IPS-15b (cell line): ENCODE data around the gene LRRC8E.

ENCODE experiments used
- H3K27me3 ChIP-seq: one replicate; pipeline ENCODE4 v1.6.1; 2013; ENCODE audit warnings: low read length; ENCODE audit not compliant: control insufficient read depth, insufficient read depth
- H3K36me3 ChIP-seq: one replicate; pipeline ENCODE4 v1.6.1; 2013; ENCODE audit warnings: low read length; ENCODE audit not compliant: control insufficient read depth, insufficient read depth
- H3K4me1 ChIP-seq: one replicate; pipeline ENCODE4 v1.6.1; 2013; ENCODE audit warnings: mild to moderate bottlenecking, low read length; ENCODE audit not compliant: control insufficient read depth, insufficient read depth
- H3K4me3 ChIP-seq: one replicate; pipeline ENCODE4 v1.5.1; 2013; ENCODE audit warnings: low read depth, low read length
- H3K9ac ChIP-seq: one replicate; pipeline ENCODE4 v1.6.1; 2013; ENCODE audit warnings: low read depth, mild to moderate bottlenecking, low read length
- H3K9me3 ChIP-seq: one replicate; pipeline ENCODE4 v1.6.1; 2013; ENCODE audit warnings: mild to moderate bottlenecking, low read length; ENCODE audit not compliant: control insufficient read depth, insufficient read depth

The LRRC8E gene

DNA sequence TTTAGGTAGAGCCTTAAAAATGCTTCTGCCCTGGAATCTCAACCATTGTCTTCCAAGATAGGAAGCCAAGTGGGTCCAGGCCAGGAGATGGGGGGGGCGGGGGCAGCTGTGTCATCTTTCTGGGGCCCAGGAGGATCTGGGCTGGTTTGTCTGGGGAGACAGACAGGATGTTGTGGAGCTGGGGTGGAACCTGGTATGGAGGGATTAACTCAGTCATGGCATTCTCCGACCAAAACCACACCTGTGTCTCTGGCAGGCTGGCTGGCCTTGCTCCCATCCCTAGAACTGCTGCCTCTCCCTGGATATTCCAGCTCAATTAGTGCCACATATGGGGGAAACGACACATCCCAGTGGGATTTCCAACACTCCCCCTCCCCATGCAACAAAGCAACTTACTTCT is 12.6 kb downstream of the LRRC8E start:
- Histone ChIP-seq H3K36me3 (peaks cover 18% of the 10 kb centered on the region), H3K27me3 (no peaks in the 10 kb centered on the region), H3K4me3 (no peak overlapping the region), H3K4me1 (peaks cover 2% of the 10 kb centered on the region), H3K9me3 (no peaks in the 10 kb centered on the region), H3K9ac (no peak overlapping the region)

DNA sequence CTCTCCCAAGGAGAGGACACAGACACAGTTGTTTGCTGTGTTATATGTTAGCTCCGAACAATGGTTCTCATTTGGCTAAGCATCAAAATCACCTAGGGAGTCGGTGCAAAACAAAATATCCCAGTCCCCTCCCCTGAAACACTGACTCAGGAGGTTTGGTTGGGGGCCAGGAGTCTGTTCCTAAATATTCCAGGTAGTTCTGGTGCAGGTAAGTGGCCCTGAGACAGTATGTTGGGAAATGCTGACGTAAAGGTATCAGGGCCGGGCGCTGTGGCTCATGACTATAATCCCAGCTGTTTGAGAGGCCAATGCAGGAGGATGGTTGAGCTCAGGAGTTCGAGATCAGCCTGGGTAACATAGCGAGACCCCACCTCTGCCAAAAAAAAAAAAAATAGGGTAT is 13.0 kb downstream of the LRRC8E start:
- Histone ChIP-seq H3K4me3 (no peak overlapping the region), H3K9me3 (no peaks in the 10 kb centered on the region), H3K4me1 (peaks cover 2% of the 10 kb centered on the region), H3K36me3 (peaks cover 22% of the 10 kb centered on the region), H3K27me3 (no peaks in the 10 kb centered on the region), H3K9ac (no peak overlapping the region)

DNA sequence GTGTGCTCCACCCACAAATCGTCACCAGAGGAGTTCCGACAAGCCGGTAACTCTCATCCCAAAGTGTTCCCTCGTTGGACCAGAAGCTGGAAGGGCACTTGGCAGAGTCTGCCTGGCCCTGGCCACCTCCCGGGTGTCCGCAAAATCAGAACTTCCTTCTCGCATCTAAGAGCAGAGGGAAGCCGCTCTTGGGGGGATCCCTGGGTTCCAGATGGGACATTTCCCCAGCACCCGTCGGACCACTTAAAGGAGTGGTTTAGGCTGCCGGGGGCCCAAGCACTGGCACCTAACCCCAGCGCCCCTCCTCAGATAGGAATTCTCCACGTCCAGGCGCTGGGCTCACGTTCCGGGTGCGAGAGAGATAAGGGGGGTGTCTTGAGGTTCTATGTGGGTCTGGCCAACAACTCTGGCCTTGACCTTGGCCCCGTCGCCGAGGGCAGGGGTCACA is 14.5 kb downstream of the LRRC8E start:
- H3K4me3 ChIP-seq = peak overlapping the region; percentile 88
- peaks cover 22% of the 10 kb centered on the region for H3K36me3 ChIP-seq
- H3K9me3 ChIP-seq = no peaks in the 10 kb centered on the region
- H3K9ac ChIP-seq = peak overlapping the region; percentile 96
- peaks cover 2% of the 10 kb centered on the region for H3K4me1 ChIP-seq
- H3K27me3 ChIP-seq = no peaks in the 10 kb centered on the region

DNA sequence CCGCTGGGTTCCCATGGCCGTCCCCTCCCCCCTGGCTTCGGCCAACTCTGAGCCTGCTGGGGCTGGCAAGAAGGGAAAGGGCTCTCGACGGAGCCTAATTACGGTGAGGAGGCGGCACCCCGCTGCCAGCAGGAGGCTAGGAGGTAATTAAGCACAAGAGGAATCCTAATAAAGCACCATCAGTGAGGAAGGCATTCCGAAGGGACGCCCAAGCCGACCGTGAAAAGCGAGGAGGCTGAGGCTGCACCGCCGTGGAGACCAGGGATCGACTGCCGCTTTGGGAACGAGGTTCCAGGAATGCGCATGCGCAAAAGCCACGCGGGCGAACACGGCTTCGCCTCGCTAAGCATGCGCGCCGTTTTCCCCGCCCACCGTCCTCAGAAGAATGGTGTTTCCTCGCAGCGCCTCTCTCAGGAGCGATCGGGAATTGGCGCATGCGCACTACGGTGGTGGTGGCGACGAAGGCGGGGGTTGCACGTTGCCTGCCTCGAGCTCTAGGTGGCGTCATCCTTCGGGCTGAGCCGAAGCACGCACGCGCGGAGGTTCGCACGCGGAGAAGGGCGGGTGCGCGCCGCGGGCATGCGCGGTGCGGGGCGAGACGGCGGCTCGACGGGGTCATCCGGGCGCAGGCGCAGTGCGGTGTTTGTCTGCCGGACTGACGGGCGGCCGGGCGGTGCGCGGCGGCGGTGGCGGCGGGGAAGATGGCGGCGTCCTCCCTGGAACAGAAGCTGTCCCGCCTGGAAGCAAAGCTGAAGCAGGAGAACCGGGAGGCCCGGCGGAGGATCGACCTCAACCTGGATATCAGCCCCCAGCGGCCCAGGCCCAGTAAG is 15.1 kb downstream of the LRRC8E start, which contains the start of gene MAP2K7:
Gene MAP2K7, plus strand, starts transcription at position 634 of the 830 bp plus-strand sequence. Its CDS starts 68 bp downstream, at position 702.
- Histone ChIP-seq H3K9ac (peak within 1 kb of the TSS; percentile 96), H3K9me3 (no peaks in the 10 kb centered on the region), H3K4me1 (peaks cover 2% of the 10 kb centered on the region), H3K36me3 (peaks cover 22% of the 10 kb centered on the region), H3K4me3 (peak within 1 kb of the TSS; percentile 88), H3K27me3 (no peaks in the 10 kb centered on the region)

DNA sequence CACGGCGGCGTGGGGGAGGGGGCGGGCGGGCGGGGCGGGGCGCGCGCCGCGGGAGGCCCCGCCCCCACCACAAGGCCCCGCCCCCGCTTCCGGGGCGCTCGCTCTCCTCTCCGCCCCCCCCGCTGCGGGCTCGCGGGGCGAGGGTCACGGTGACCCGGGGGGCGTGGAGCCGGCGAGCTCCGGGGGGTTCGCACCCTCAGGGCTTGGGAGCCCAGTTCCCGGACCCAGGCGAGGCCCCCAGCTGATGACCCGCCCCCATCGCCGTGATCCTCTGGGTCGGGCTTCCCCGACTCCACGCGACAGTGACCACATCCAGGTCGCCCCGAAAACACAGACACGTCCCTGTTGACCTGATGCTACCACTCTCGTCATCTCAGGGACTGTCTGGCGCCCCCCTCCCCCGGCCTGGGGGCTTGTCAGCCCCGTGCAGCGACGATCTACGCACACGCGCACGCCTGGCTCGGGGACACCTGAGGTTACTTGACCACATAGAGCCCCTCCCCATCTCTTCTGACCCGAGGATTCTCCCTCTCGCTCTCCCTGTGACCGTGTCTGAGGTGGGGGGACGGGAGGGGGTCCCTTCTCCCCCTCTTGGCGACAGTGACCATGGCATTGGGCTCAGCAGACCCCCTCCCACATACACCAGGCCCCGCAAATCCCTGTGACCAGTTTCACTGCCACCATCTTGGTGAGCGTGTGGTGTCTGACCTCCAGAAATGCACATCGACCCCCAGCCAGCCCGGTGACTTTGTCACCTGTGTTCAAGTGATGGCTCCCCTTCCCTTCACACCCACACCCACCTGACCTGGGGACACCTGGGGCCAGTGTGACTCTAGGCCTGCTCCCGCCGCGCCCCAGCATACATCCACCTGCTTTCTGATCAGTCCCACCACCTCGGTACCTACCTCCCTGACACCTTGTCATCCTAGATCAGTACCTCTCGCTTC is 16.0 kb downstream of the LRRC8E start:
- peaks cover 22% of the 10 kb centered on the region for H3K36me3 ChIP-seq
- peak overlapping the region; percentile 70 for H3K9ac ChIP-seq
- H3K27me3 ChIP-seq = no peaks in the 10 kb centered on the region
- no peaks in the 10 kb centered on the region for H3K9me3 ChIP-seq
- H3K4me1 ChIP-seq = peaks cover 2% of the 10 kb centered on the region
- peak overlapping the region; percentile 88 for H3K4me3 ChIP-seq

DNA sequence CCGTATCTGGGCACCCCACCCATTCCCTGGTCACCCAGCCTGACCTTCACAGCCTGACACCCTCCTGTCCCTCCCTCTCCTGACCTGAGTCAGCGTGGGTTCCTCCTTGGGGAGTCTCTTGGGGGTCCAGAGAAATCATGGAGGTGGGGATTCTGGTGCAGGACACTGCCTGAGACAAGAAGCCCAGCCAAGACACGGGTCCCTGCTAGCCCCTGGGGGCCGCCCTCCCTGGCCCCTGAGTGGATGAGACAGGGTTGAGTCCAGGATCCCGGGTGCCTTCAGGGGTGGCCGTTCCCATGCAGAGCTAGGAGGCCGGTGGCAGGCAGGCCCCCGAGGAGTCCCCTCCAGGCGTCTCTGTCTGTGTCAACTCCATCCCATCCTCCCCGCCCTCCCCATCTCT is 17.0 kb downstream of the LRRC8E start:
- Histone ChIP-seq H3K4me1 (peaks cover 2% of the 10 kb centered on the region), H3K9ac (no peak overlapping the region), H3K9me3 (no peaks in the 10 kb centered on the region), H3K36me3 (peaks cover 16% of the 10 kb centered on the region), H3K4me3 (peak overlapping the region; percentile 88), H3K27me3 (no peaks in the 10 kb centered on the region)

DNA sequence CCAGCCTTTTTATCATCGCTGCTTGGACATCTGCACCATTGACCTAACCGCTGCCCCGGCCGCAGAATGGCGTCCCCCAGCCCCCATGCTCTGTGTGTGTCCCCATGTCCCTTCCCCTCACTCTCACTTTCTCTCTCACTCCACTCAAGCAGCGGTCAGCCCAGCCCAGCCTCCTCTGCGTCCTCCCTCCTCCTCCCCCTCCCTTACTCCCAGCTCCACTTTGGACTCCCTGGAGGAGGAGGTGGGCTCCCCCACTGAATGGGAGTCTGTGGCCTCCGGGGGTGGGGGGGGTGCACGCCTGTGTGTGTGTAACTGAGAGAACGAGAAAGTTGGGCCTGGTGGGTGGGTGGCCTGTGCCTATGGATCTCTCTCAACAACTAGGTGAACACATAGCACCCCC is 17.5 kb downstream of the LRRC8E start:
- no peak overlapping the region for H3K4me3 ChIP-seq
- H3K9me3 ChIP-seq = no peaks in the 10 kb centered on the region
- H3K4me1 ChIP-seq = peaks cover 2% of the 10 kb centered on the region
- H3K9ac ChIP-seq = no peak overlapping the region
- H3K36me3 ChIP-seq = peaks cover 17% of the 10 kb centered on the region
- H3K27me3 ChIP-seq = no peaks in the 10 kb centered on the region

DNA sequence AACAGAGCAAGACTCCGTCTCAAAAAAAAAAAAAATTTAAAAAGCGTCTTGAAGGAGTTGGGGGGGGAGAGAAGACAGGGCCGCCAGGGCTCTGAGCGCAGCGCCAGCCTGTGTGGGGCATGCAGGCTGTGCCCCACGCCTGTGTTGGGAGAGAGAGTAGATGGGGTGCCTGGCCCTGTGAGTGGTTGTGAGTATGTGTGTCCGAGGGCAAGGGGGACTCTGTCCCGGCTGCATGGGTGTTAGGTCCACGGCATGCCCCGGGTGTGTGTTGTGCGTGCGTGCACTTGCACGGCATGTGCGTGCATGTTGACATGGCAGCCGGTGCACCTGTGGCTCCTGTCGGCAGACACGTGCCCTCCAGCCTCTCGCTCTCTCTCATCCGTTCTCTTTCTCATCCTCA is 18.8 kb downstream of the LRRC8E start:
- peaks cover 2% of the 10 kb centered on the region for H3K4me1 ChIP-seq
- H3K4me3 ChIP-seq = no peak overlapping the region
- peaks cover 26% of the 10 kb centered on the region for H3K36me3 ChIP-seq
- H3K27me3 ChIP-seq = no peaks in the 10 kb centered on the region
- H3K9me3 ChIP-seq = no peaks in the 10 kb centered on the region
- no peak overlapping the region for H3K9ac ChIP-seq

DNA sequence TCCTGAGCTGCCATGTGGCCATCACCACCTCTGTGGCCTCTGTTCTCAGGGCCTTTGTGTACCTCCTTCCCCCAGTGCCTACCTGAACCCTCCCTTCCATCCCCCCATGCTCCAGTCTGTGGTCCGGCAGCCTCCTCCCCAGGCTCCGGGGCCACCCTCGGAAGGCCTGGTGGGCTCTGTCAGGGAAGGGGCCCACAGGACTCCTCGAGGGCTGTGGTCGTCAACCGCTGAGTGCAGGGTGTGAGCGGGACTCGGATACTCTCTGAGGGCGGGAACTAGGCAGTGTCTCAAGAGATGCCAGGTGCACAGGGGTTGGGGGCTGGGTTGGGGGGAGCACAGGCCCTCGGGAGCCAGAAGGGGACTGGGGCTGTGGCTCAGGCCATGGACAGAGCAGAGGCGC is 19.2 kb downstream of the LRRC8E start:
- no peak overlapping the region for H3K9ac ChIP-seq

DNA sequence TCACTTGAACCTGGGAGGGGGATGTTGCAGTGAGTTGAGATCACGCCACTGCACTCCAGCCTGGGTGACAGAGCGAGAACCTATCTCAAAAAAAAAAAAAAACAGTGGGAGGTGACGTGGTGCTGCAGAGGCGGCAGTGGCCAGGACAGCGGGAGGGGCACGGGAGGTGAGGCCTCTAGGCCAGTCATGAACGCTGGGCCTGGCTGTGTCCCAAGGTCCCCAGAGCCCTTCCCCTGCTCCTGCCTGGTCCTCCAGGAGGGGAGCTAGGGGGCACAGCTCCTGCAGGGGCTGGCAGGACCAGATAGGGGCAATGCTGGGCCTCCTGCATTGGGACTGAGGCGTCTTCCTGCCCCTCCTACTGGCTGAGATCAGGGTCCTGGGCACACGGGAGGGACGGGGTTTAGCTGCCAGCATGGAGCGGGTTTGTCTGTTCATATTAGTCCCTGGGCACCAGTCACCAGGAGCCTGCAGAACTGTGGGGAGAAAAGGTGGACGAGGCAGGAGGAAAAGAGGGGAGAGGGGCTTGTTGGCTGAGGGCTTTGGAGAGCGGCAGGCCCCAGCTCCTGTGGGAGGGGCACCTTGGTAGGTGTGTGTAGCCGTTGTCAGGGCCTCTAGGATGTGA is 19.9 kb downstream of the LRRC8E start:
- H3K36me3 ChIP-seq = peaks cover 28% of the 10 kb centered on the region
- H3K9ac ChIP-seq = no peak overlapping the region
- H3K4me3 ChIP-seq = no peak overlapping the region
- H3K27me3 ChIP-seq = no peaks in the 10 kb centered on the region
- no peaks in the 10 kb centered on the region for H3K9me3 ChIP-seq
- peaks cover 2% of the 10 kb centered on the region for H3K4me1 ChIP-seq

More for the DNA sequence above, 19.2 kb downstream of the LRRC8E start:
- H3K27me3 ChIP-seq = no peaks in the 10 kb centered on the region
- peaks cover 28% of the 10 kb centered on the region for H3K36me3 ChIP-seq
- no peaks in the 10 kb centered on the region for H3K9me3 ChIP-seq
- peaks cover 2% of the 10 kb centered on the region for H3K4me1 ChIP-seq
- H3K4me3 ChIP-seq = no peak overlapping the region

DNA sequence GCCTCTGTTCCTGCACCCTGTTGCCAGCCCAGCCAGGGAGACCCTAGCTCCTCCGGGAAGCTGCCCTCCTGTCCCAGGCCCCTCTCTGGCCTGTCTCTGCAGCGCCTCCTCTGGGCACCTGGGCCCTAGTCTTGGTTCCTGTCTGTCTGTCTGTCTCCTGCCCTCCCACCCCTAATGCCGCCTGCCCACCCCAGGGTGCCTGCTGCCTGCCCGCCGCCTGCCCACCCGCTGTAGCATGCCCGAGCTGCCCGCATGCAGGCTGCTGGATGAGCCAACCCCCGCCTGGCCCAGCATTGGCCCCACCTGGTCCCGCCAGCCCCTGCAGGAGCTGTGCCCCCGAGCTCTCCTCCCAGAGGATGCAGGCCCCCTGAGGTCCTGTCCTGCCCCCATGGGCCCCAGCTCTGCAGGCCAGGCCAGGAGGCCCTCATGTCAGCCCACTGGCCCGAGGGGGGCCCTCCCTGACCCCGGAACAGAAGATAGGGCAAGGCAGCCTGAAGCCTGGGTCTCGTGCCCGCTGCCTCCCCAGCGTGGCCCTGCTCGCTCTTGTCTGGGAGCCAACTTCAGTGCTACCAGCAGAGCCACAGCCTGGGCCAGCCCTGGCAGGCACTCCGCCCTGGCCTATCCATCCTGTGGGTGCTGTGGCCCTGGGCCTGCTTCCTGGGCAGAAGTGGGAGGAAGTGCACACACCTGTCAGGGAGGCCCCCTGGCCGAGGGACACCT is 20.6 kb downstream of the LRRC8E start:
- peaks cover 2% of the 10 kb centered on the region for H3K4me1 ChIP-seq
- no peaks in the 10 kb centered on the region for H3K27me3 ChIP-seq
- no peak overlapping the region for H3K9ac ChIP-seq
- H3K9me3 ChIP-seq = no peaks in the 10 kb centered on the region
- no peak overlapping the region for H3K4me3 ChIP-seq
- H3K36me3 ChIP-seq = peaks cover 28% of the 10 kb centered on the region
